NT2/D1 (cell line): Measurements from ENCODE around the gene RTN4RL1.

ENCODE experiments used
- SUZ12 ChIP-seq: IDR thresholded peaks from 2 replicates; pipeline ENCODE4 v1.6.1; 2011; ENCODE audit not compliant: insufficient read length, insufficient read depth; ENCODE audit errors: extremely low read depth
- YY1 ChIP-seq: IDR thresholded peaks from 2 replicates; pipeline ENCODE4 v1.6.1; 2011; ENCODE audit not compliant: insufficient read length, insufficient read depth
- ZNF274 ChIP-seq: IDR thresholded peaks from 2 replicates; pipeline ENCODE4 v1.6.1; 2011; ENCODE audit warnings: mild to moderate bottlenecking, low read depth, low read length

DNA sequence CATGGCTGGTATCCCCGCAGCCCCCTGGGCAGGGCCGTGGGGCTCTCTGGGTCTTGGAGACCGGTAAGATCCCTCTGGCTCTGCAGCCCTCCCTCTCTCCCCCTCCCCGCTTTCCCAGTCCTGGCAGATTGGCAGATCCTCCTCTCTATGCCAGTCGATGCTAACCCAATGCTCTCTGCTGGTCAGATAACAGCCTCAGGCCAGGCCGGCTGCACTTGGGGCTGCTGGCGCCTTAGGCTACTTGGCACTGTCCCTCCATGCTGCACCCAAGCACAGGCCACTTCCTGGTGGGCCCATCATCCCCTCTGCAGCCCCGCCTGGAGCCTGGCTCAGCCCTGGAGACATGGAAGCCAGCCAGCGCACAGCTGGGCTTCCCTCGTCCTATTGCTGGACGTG lies 81.7 kb downstream of the RTN4RL1 start:
- TF ChIP-seq YY1 (no peak), SUZ12 (no peak), ZNF274 (no peak)
